G401.6 (cell line): Measurements from ENCODE around the gene DAP.
"Not testable (repeated sequence)": the region's sequence is repeated elsewhere in the genome, so short reads cannot be mapped to it uniquely, and the experiment has no call there.

Experiments
- FAIRE-seq: peaks from 2 replicates; lab custom pipeline; 2012; peaks lifted over from hg19 to GRCh38; lab: Jason Lieb, UNC

The DAP gene

DNA sequence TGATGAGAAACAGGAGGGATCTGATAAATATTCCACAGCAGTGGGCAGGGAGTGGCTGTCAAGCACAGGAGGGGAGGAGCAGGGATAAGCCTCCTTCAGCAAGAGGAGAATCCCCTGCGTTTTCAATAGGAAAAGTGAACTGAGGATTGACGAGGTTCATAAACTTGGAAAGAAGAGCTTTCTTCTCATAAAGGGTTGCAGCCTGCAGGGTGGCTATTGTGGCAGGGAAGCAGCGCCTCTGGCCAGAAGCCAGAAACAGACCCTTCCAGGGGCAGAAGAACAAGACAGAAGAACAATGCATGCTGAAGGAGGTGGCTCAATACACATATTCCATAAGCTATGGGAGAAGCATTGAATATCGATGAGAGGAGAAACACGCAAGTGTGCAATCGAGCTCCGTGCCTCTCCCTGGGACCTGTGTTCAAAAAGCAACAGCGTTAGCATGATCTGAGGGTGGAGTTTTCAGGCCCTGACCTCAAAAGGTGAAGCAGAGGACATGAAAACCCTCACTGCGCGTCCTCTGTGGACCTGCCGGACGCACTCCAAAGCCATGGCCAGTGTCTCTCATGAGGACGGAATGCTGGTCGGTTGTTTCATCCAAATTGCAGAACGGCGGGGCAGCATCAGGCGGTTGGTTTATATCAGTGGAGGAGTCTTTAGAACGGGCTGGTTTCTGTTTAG is 129.6 kb downstream of the DAP start:
- FAIRE-seq = no peak

DNA sequence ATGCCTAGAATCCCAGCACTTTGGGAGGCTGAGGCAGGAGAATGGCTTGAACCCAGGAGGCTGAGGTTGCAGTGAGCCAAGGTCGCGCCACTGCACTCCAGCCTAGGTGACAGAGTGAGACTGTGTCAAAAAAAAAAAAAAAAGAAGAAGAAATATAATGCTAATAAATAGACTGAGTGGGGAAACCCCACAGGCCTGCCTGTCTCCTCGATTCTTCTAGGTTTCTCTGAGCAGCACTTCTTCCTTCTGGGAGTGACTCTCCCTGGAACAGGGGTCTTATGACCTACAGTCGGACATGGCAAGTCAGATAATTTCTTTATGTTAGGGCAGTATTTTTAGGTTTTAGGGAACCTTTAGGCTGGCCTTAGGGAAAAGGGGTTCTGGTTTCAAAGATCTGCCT is 130.3 kb downstream of the DAP start:
- not testable (repeated sequence) for FAIRE-seq

DNA sequence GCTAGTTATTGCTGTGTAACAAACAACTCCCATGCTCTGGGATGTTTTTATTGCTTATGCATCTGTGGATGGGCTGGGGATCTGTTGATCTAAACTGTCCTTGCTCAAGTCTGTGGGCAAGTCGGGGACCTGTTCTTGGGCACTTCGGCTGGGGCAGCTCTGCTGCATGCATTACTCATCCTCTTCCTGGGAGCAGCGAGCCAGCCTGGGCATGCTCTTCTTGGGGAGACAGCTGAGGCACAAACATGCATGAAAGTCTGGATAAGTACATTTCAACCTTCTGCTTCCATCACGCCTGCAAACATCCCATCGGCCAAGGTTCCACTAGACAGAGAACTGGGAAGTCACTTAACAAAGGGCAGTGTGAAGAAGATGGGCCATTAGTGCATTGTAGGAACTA is 130.9 kb downstream of the DAP start:
- no peak for FAIRE-seq

DNA sequence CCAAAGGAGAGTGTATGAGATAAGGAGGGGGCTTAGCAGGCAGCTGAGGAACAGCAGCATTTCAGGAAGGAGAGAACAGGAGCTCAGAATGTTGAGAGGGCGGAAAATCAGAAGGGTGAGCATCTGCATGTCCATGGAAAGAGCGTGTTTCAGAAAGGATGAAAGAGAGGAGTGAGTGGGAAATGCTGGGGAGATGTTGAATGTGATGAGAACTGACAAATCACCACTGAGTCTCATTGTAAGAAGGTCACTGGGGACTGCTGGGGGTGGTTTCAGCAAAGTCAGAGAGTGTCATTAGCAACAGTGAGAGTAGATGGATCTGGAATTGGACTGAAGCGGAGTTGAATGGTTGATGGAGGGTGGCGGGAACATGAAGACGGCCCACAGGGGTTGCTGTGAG is 131.4 kb downstream of the DAP start:
- no peak for FAIRE-seq
